Trophoblast cell (in vitro differentiated cells and primary cell): Measurements from ENCODE around the gene SLCO2A1.

ENCODE experiments used
- DNase-seq, 2 donors: peaks; one replicate each; pipeline ENCODE4 v3.0.0-alpha.2; 2016
- H2AFZ ChIP-seq: 2 replicates; pipeline ENCODE4 v1.6.1; 2013; ENCODE audit warnings: low read length, moderate library complexity, mild to moderate bottlenecking; ENCODE audit not compliant: insufficient read depth, poor library complexity
- H2AK5ac ChIP-seq: 2 replicates; pipeline ENCODE4 v1.6.1; 2013; ENCODE audit warnings: mild to moderate bottlenecking, low read length
- H2BK120ac ChIP-seq: 2 replicates; pipeline ENCODE4 v1.6.1; 2013; ENCODE audit warnings: low read length, mild to moderate bottlenecking, moderate library complexity; ENCODE audit not compliant: insufficient read depth, poor library complexity
- H2BK12ac ChIP-seq: 2 replicates; pipeline ENCODE4 v1.6.1; 2013; ENCODE audit warnings: mild to moderate bottlenecking, low read length, moderate library complexity
- H2BK5ac ChIP-seq: 2 replicates; pipeline ENCODE4 v1.6.1; 2013; ENCODE audit warnings: low read length, low read depth, moderate library complexity, mild to moderate bottlenecking; ENCODE audit not compliant: poor library complexity
- H3K14ac ChIP-seq: 2 replicates; pipeline ENCODE4 v1.6.1; 2013; ENCODE audit warnings: mild to moderate bottlenecking, low read length
- H3K18ac ChIP-seq: 2 replicates; pipeline ENCODE4 v1.6.1; 2013; ENCODE audit warnings: mild to moderate bottlenecking, low read length
- H3K23ac ChIP-seq: 2 replicates; pipeline ENCODE4 v1.6.1; 2013; ENCODE audit warnings: low read length
- H3K27ac ChIP-seq: 2 replicates; pipeline ENCODE4 v1.5.1; 2013; ENCODE audit warnings: low read depth, mild to moderate bottlenecking, inconsistent platforms, low read length, moderate library complexity
- H3K27me3 ChIP-seq: 2 replicates; pipeline ENCODE4 v1.6.1; 2013; ENCODE audit warnings: inconsistent platforms, mild to moderate bottlenecking, low read length, moderate library complexity; ENCODE audit not compliant: insufficient read depth
- H3K36me3 ChIP-seq, 2 experiments: 1 replicate in 1 of 2; 2 replicates in 1 of 2; pipeline ENCODE4 v1.6.1; 2013; ENCODE audit warnings: low read length in 2 of 2, mild to moderate bottlenecking in 2 of 2, moderate library complexity in 1 of 2; ENCODE audit not compliant: insufficient read depth in 2 of 2, control insufficient read depth in 1 of 2
- H3K4ac ChIP-seq: 2 replicates; pipeline ENCODE4 v1.6.1; 2013; ENCODE audit warnings: low read depth, mild to moderate bottlenecking, low read length, moderate library complexity
- H3K4me1 ChIP-seq, 2 experiments: 1 replicate in 1 of 2; 2 replicates in 1 of 2; pipeline ENCODE4 v1.6.1; 2013; ENCODE audit warnings: low read length in 2 of 2, mild to moderate bottlenecking in 2 of 2, moderate library complexity in 1 of 2; ENCODE audit not compliant: insufficient read depth in 2 of 2, control insufficient read depth in 1 of 2
- H3K4me2 ChIP-seq: 2 replicates; pipeline ENCODE4 v1.6.1; 2013; ENCODE audit warnings: inconsistent platforms, mild to moderate bottlenecking, low read length, moderate library complexity
- H3K4me3 ChIP-seq: 2 replicates; pipeline ENCODE4 v1.5.1; 2013; ENCODE audit warnings: mild to moderate bottlenecking, low read depth, low read length, inconsistent platforms
- H3K79me1 ChIP-seq: one replicate; pipeline ENCODE4 v1.6.1; 2013; ENCODE audit warnings: low read length
- H3K79me2 ChIP-seq: 2 replicates; pipeline ENCODE4 v1.6.1; 2013; ENCODE audit warnings: low read length, mild to moderate bottlenecking; ENCODE audit not compliant: control insufficient read depth, insufficient read depth, poor library complexity
- H3K9ac ChIP-seq: 2 replicates; pipeline ENCODE4 v1.6.1; 2013; ENCODE audit warnings: mild to moderate bottlenecking, low read length
- H3K9me3 ChIP-seq: 2 replicates; pipeline ENCODE4 v1.6.1; 2013; ENCODE audit warnings: low read depth, mild to moderate bottlenecking, control low read depth, inconsistent platforms, low read length; ENCODE audit not compliant: insufficient read depth
- H4K12ac ChIP-seq: 2 replicates; pipeline ENCODE4 v1.6.1; 2013; ENCODE audit warnings: low read depth, mild to moderate bottlenecking, low read length, moderate library complexity
- H4K8ac ChIP-seq: 2 replicates; pipeline ENCODE4 v1.6.1; 2013; ENCODE audit warnings: low read depth, mild to moderate bottlenecking, low read length, moderate library complexity
- H4K91ac ChIP-seq: one replicate; pipeline ENCODE4 v1.6.1; 2013; ENCODE audit warnings: low read depth, mild to moderate bottlenecking, low read length, moderate library complexity
- WGBS: extraction: QIAGEN DNeasy Blood & Tissue Kit; methylation state at CpG from one replicate; pipeline ENCODE4 v1.1.7; 2013; ENCODE audit warnings: missing lambda C conversion rate; ENCODE audit not compliant: insufficient read length, insufficient coverage; ENCODE audit errors: extremely low coverage; 5-methylcytosine and 5-hydroxymethylcytosine counted together

Gene SLCO2A1

DNA sequence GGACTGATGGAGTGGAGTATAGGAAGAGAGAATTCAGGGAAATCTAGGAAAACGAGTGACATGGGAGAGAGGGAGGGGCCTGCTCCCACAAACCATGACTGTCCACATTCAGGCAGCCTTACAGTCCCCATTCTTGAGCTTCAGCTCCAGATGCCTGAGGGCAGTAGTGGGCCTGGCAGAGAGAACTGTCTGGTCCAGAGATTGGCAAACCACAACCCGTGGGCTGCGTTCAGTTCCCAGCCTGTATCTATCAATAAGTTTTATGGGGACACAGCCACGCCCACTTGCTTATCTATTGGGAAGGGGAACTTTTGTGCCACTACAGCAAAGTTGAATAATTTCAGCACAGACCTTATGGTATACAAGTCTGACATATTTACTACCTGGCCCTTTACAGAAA, 63.8 kb downstream of the SLCO2A1 start:
- Histone ChIP-seq H3K18ac (no peak overlapping the region), H2BK12ac (no peak overlapping the region), H4K12ac (no peak overlapping the region), H4K8ac (no peak overlapping the region), H2BK120ac (no peak overlapping the region), H3K23ac (no peak overlapping the region), H3K27me3 (no peaks in the 10 kb centered on the region), H3K36me3 (peaks cover 39 to 49% of the 10 kb centered on the region in 2 experiments), H2AK5ac (no peak overlapping the region), H3K9ac (no peak overlapping the region), H3K4me2 (no peak overlapping the region), H3K79me1 (peaks cover 10% of the 10 kb centered on the region), H3K4me3 (no peak overlapping the region), H4K91ac (no peak overlapping the region), H2BK5ac (no peak overlapping the region), H2AFZ (no peak overlapping the region), H3K27ac (no peak overlapping the region), H3K4ac (no peak overlapping the region), H3K9me3 (no peaks in the 10 kb centered on the region), H3K4me1 (peaks cover 26 to 36% of the 10 kb centered on the region in 2 experiments), H3K14ac (no peak overlapping the region), H3K79me2 (peaks cover under 1% of the 10 kb centered on the region)
- no peak for DNase-seq
- WGBS = no CpG with 5 or more reads among the region's 4 CpGs

DNA sequence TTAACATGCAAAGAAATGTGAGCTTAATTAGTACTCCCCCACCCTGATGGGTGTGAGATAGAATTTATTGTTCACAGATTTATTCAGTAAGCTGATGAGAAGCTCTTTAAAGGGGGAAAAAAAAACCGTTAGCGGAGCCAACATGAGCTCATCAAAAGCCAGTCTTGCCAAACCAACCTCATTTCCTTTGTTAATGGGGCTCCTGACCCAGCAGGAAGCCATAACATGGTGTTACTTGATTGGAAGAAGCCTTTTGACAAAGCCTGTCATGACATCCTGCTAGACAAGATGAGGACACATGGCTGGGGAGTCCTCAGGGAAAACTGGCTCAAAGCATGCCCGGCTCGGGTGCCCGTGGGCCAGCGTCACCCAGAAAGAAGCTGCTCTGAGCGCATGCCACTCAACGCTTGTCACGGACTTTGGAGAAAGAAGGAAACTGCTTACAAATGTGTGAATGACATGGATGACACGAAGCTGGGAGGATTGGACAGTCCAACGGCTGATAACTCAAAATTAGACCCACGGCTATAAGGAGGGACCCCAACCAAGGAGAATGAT, 64.6 kb downstream of the SLCO2A1 start:
- no peak overlapping the region for H4K91ac ChIP-seq
- H3K23ac ChIP-seq = no peak overlapping the region
- no peak overlapping the region for H2AFZ ChIP-seq
- H3K9me3 ChIP-seq = no peaks in the 10 kb centered on the region
- H3K18ac ChIP-seq = peak overlapping the region; percentile 33
- no peak overlapping the region for H2BK120ac ChIP-seq
- no peak overlapping the region for H3K4me2 ChIP-seq
- H3K9ac ChIP-seq = no peak overlapping the region
- no peaks in the 10 kb centered on the region for H3K79me2 ChIP-seq
- no peaks in the 10 kb centered on the region for H3K27me3 ChIP-seq
- peaks cover 26 to 33% of the 10 kb centered on the region in 2 experiments for H3K4me1 ChIP-seq
- H2BK12ac ChIP-seq = peak overlapping the region; percentile 23
- no peak overlapping the region for H3K4me3 ChIP-seq
- H3K36me3 ChIP-seq = peaks cover 34 to 46% of the 10 kb centered on the region in 2 experiments
- no peak overlapping the region for H2BK5ac ChIP-seq
- no peak overlapping the region for H3K4ac ChIP-seq
- no peak overlapping the region for H2AK5ac ChIP-seq
- no CpG with 5 or more reads among the region's 12 CpGs for whole genome bisulfite sequencing
- peaks cover 10% of the 10 kb centered on the region for H3K79me1 ChIP-seq
- no peak overlapping the region for H4K8ac ChIP-seq
- H4K12ac ChIP-seq = no peak overlapping the region
- DNase-seq = no peak
- H3K14ac ChIP-seq = no peak overlapping the region
- no peak overlapping the region for H3K27ac ChIP-seq

DNA sequence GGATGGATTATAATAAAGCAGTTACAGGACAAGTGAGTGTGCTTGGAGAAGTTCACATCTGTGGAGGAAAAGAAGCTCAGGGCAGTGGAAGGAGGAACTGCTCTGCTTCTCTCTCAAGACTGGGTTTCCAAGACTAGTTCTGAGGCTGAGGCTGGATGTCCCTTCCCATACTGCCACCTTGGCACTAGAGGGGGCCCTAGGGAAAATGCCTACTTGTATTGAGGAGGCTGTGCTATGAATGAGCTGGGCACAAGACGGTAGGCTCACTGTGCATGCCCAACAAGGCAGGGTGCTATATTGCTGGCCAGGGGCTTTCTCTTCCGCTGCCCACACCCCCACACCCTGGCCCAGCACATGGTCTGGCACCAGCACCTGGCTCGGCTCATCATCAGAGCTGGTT, 65.2 kb downstream of the SLCO2A1 start:
- no CpG with 5 or more reads among the region's 3 CpGs for WGBS
- no peak overlapping the region for H3K23ac ChIP-seq
- H3K9ac ChIP-seq = no peak overlapping the region
- peak in 1 of 2 donors; percentile 40 for DNase-seq
- H2AK5ac ChIP-seq = no peak overlapping the region
- no peak overlapping the region for H4K12ac ChIP-seq
- no peak overlapping the region for H2BK5ac ChIP-seq
- H3K18ac ChIP-seq = no peak overlapping the region
- H3K9me3 ChIP-seq = no peaks in the 10 kb centered on the region
- H3K27ac ChIP-seq = no peak overlapping the region
- peak overlapping the region; percentile 12 for H2BK12ac ChIP-seq
- no peak overlapping the region for H3K4me3 ChIP-seq
- no peaks in the 10 kb centered on the region for H3K27me3 ChIP-seq
- no peak overlapping the region for H3K4ac ChIP-seq
- H4K91ac ChIP-seq = no peak overlapping the region
- H3K14ac ChIP-seq = no peak overlapping the region
- H2BK120ac ChIP-seq = no peak overlapping the region
- peaks cover 33 to 41% of the 10 kb centered on the region in 2 experiments for H3K36me3 ChIP-seq
- H3K4me1 ChIP-seq = peaks cover 26 to 33% of the 10 kb centered on the region in 2 experiments
- no peak overlapping the region for H2AFZ ChIP-seq
- no peaks in the 10 kb centered on the region for H3K79me2 ChIP-seq
- no peak overlapping the region for H4K8ac ChIP-seq
- H3K79me1 ChIP-seq = peaks cover 10% of the 10 kb centered on the region
- no peak overlapping the region for H3K4me2 ChIP-seq

DNA sequence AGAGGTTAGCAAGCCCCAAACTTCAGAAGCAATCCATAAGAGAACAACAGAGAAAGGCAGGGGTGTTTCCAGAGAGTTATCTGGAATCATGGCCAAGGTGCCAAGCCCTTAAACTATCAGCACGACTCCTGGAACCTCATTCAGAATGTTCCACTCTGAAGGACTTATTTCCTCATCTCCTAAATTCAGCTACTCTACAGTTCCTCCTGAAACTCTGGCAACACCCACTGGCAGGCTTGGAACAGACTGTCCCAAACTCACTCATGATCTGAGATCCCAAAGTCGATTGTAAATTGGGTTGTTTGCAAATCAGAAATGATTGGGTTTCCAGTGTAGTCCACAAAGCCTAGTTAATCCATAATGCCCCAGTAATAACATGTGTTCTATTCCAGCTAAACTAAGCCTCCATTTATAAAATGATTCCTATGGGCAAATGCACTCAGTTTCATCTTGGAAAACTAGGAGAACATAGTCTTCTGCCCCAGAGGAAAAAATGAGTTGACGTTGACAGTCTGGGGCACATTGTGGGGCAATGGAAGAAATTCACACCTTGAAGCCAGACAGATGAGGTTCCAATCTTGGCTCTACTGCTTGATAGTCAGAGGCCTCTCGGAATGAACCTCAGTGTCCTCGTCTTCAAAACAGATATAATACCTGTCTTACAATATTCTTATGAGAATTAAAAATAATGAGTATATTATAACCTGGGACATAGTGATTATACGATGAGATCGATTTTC, 65.9 kb downstream of the SLCO2A1 start:
- Histone ChIP-seq H4K8ac (peak overlapping the region; percentile 6), H4K12ac (no peak overlapping the region), H3K27ac (peak overlapping the region; percentile 68), H2AFZ (no peak overlapping the region), H3K4me2 (no peak overlapping the region), H3K79me2 (no peaks in the 10 kb centered on the region), H2BK5ac (no peak overlapping the region), H3K23ac (no peak overlapping the region), H3K18ac (peak overlapping the region; percentile 45), H3K9ac (no peak overlapping the region), H2AK5ac (peak overlapping the region; percentile 5), H2BK120ac (no peak overlapping the region), H3K79me1 (peaks cover 10% of the 10 kb centered on the region), H3K9me3 (no peaks in the 10 kb centered on the region), H2BK12ac (peak overlapping the region; percentile 8), H3K27me3 (no peaks in the 10 kb centered on the region), H3K4me1 (peaks cover 26 to 33% of the 10 kb centered on the region in 2 experiments), H4K91ac (peak overlapping the region; percentile 55), H3K14ac (peak overlapping the region; percentile 5), H3K4me3 (no peak overlapping the region), H3K4ac (peak overlapping the region; percentile 8), H3K36me3 (peaks cover 32 to 41% of the 10 kb centered on the region in 2 experiments)
- no CpG with 5 or more reads among the region's 7 CpGs for WGBS
- DNase-seq = no peak
